Common myeloid progenitor, CD34-positive (primary cell): Measurements from ENCODE around the gene SCCPDH.
A peak's percentile ranks its signal among the peaks of the same experiment; 100 is the strongest.

ENCODE experiments used
- CTCF ChIA-PET: fragments of 350-600 bp; sonication (Branson Sonifier 250); formaldehyde crosslinking; loops from one replicate; lab custom pipeline; 2021; ENCODE audit warnings: antibody characterized with exemption; lab: Charles Lee
- POLR2A ChIA-PET: fragments of 350-600 bp; sonication (Branson Sonifier 250); formaldehyde crosslinking; loops from one replicate; lab custom pipeline; 2021; ENCODE audit warnings: antibody characterized with exemption; lab: Charles Lee
- DNase-seq, 3 donors: peaks; one replicate each; pipeline versions ENCODE4 v3.0.0 to v3.0.0-alpha.2; 2013
- H3K27ac ChIP-seq, 2 experiments: 1 replicate in 1 of 2; 2 replicates in 1 of 2; pipeline ENCODE4 v1.7.0; 2013; ENCODE audit warnings: inconsistent platforms in 2 of 2, low read length in 2 of 2, mild to moderate bottlenecking in 2 of 2, low read depth in 1 of 2, moderate library complexity in 1 of 2; ENCODE audit not compliant: severe bottlenecking in 2 of 2, insufficient read depth in 1 of 2, poor library complexity in 1 of 2
- H3K27me3 ChIP-seq, 5 experiments: replicated peaks in 2 of 5; 1 replicate in 3 of 5; 2 replicates in 2 of 5; pipeline versions ENCODE4 v1.6.1 to v1.7.0; 2013; ENCODE audit warnings: low read length in 4 of 5, mild to moderate bottlenecking in 2 of 5, moderate library complexity in 2 of 5, inconsistent platforms in 1 of 5; ENCODE audit not compliant: insufficient read depth in 5 of 5, control insufficient read depth in 4 of 5
- H3K36me3 ChIP-seq, 4 experiments: 1 replicate in 2 of 4; 2 replicates in 2 of 4; pipeline versions ENCODE4 v1.6.1 to v1.7.0; 2013; ENCODE audit warnings: low read length in 3 of 4, control low read depth in 1 of 4, mild to moderate bottlenecking in 1 of 4; ENCODE audit not compliant: control insufficient read depth in 4 of 4, insufficient read depth in 4 of 4
- H3K4me1 ChIP-seq, 4 experiments: 1 replicate in 3 of 4; 2 replicates in 1 of 4; pipeline versions ENCODE4 v1.6.1 to v1.7.1; 2013; ENCODE audit warnings: low read length in 3 of 4, mild to moderate bottlenecking in 3 of 4, control low read depth in 1 of 4, inconsistent platforms in 1 of 4, moderate library complexity in 1 of 4; ENCODE audit not compliant: control insufficient read depth in 4 of 4, insufficient read depth in 4 of 4; ENCODE audit errors: control extremely low read depth in 1 of 4
- H3K4me3 ChIP-seq, 7 experiments: 1 replicate in 4 of 7; 2 replicates in 3 of 7; pipeline versions ENCODE4 v1.5.1 to v1.7.0; 2013; ENCODE audit warnings: mild to moderate bottlenecking in 7 of 7, low read length in 6 of 7, moderate library complexity in 6 of 7, inconsistent platforms in 2 of 7, low read depth in 2 of 7, control low read depth in 1 of 7; ENCODE audit not compliant: insufficient read depth in 4 of 7, control insufficient read depth in 1 of 7; ENCODE audit errors: extremely low read depth in 1 of 7
- H3K9me3 ChIP-seq, 5 experiments: 1 replicate in 4 of 5; 2 replicates in 1 of 5; pipeline versions ENCODE4 v1.6.1 to v1.7.1; 2013; ENCODE audit warnings: low read length in 4 of 5, mild to moderate bottlenecking in 2 of 5, inconsistent platforms in 1 of 5, low read depth in 1 of 5, moderate library complexity in 1 of 5; ENCODE audit not compliant: control insufficient read depth in 4 of 5, insufficient read depth in 2 of 5; ENCODE audit errors: control extremely low read depth in 1 of 5
- WGBS: methylation state at CpG from one replicate; pipeline ENCODE4 v1.1.5; 2013; ENCODE audit not compliant: insufficient coverage; 5-methylcytosine and 5-hydroxymethylcytosine counted together

The SCCPDH gene

DNA sequence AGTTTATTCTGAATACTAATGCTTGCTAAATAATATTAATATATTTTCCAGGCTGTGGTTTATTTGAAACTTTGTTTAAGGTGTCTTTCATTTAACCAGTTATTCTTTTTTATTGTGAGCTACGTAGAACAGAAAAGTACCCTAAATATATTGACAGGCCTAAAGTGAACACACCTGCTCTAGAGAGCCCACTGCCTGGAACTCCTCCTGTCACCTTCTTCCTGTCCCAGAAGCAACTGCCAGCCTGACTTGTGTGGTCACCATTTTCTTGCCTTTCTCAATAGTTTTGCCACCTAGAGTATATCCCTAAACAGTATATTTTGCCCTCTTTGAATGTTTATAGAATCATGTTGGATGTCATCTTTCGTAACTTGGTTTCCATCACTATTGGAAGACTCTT, 48.5 kb downstream of the SCCPDH start:
- ChIA-PET CTCF (no interaction called here), POLR2A (interaction anchor here (0.6 kb wide), 1 partner anchor 9 kb away, joined by 3 read pairs; no protein-coding TSS in a partner anchor)
- no CpG with 5 or more reads among the region's 2 CpGs for WGBS
- H3K36me3 ChIP-seq = peaks cover 17 to 72% (median 52%) of the 10 kb centered on the region in 4 experiments
- no peak for DNase-seq
- no peaks in the 10 kb centered on the region for H3K4me1 ChIP-seq
- H3K9me3 ChIP-seq = peaks cover 0 to 4% (median 0%) of the 10 kb centered on the region in 5 experiments
- no peak overlapping the region for H3K4me3 ChIP-seq
- no peaks in the 10 kb centered on the region for H3K27me3 ChIP-seq
- H3K27ac ChIP-seq = no peak overlapping the region

DNA sequence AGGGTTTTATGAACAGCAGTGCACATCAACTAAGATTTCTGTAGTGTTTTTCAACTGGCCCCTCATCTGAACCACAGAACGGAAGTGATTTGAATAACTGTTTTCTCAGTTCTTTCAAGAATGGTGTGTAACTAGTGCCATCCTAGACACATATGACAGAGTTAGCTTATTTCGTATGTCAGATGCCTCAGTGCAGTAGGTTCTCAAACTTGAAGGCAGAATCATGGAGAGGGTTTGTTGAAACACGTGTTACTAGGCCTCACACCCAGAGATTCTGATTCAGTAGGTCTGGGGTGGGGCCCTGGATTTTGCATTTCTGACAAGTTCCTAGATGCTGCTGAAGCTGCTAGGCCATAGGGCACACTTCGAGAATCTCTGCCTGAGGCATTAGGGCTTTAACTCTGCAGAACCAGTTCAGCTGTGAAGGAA, 49.0 kb downstream of the SCCPDH start:
- H3K27ac ChIP-seq = no peak overlapping the region
- no peaks in the 10 kb centered on the region for H3K4me1 ChIP-seq
- H3K27me3 ChIP-seq = no peaks in the 10 kb centered on the region
- no peak overlapping the region for H3K4me3 ChIP-seq
- CTCF ChIA-PET = no interaction called here
- WGBS = 98% methylated on average over 4 of the region's 4 CpGs
- no peak for DNase-seq
- peaks cover 0 to 4% (median 0%) of the 10 kb centered on the region in 5 experiments for H3K9me3 ChIP-seq
- POLR2A ChIA-PET = interaction anchor here (0.6 kb wide), 1 partner anchor 9 kb away, joined by 3 read pairs; no protein-coding TSS in a partner anchor
- peaks cover 17 to 69% (median 49%) of the 10 kb centered on the region in 4 experiments for H3K36me3 ChIP-seq

GRCh38 chr1:246775531-246776385, 51.5 kb downstream of the SCCPDH start:
- no peak for DNase-seq
- H3K4me1 ChIP-seq = peaks cover 0 to 18% (median 15%) of the 10 kb centered on the region in 4 experiments
- H3K27me3 ChIP-seq = no peaks in the 10 kb centered on the region
- POLR2A ChIA-PET = no interaction called here
- H3K9me3 ChIP-seq = peaks cover 0 to 4% (median 0%) of the 10 kb centered on the region in 5 experiments
- WGBS = 93% methylated on average over 22 of the region's 23 CpGs
- peaks cover 10 to 69% (median 44%) of the 10 kb centered on the region in 4 experiments for H3K36me3 ChIP-seq
- H3K27ac ChIP-seq = no peak overlapping the region
- CTCF ChIA-PET = interaction anchor here (1.1 kb wide), 1 partner anchor 53 kb away, joined by 3 read pairs; no protein-coding TSS in a partner anchor
- no peak overlapping the region for H3K4me3 ChIP-seq

DNA sequence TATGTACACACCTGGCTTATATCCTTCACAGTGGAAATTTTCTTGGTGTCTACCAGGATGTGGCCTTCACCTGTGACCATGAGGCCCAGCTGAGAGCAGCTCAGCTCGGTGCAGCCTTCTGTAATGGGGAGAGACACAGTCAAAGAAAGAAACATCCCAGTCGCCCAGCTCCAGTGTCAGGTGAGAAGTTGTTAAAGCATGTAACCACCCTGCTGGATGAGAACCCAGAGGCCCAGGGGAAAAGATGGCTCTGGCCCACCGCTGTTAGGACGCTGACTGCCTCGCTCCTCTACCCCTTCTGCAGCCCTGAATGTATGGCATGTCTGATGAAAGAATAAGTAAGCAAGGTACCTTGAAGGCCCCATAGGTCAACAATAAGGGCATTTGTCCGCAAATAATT, 52.7 kb downstream of the SCCPDH start:
- no peak for DNase-seq
- Histone ChIP-seq H3K27ac (no peak overlapping the region), H3K4me3 (no peak overlapping the region), H3K27me3 (no peaks in the 10 kb centered on the region), H3K9me3 (peaks cover 0 to 4% (median 0%) of the 10 kb centered on the region in 5 experiments), H3K4me1 (peaks cover 3 to 30% (median 27%) of the 10 kb centered on the region in 4 experiments), H3K36me3 (peaks cover 10 to 67% (median 41%) of the 10 kb centered on the region in 4 experiments)
- 92% methylated on average over 6 of the region's 6 CpGs for WGBS
- ChIA-PET POLR2A (no interaction called here), CTCF (interaction anchor here (1.1 kb wide), 1 partner anchor 52 kb away, joined by 3 read pairs; no protein-coding TSS in a partner anchor)

GRCh38 chr1:246778663-246779062, 54.5 kb downstream of the SCCPDH start:
- Histone ChIP-seq H3K27me3 (no peaks in the 10 kb centered on the region), H3K4me1 (peaks cover 3 to 46% (median 42%) of the 10 kb centered on the region in 4 experiments), H3K4me3 (no peak overlapping the region), H3K36me3 (peaks cover 4 to 51% (median 30%) of the 10 kb centered on the region in 4 experiments), H3K9me3 (no peaks in the 10 kb centered on the region), H3K27ac (no peak overlapping the region)
- 99% methylated on average over 10 of the region's 10 CpGs for WGBS
- DNase-seq = no peak
- POLR2A ChIA-PET = no interaction called here
- CTCF ChIA-PET = interaction anchor here (0.9 to 2.7 kb wide), 4 partner anchors 12 to 88 kb away, joined by 3 to 11 read pairs (median 3); no protein-coding TSS in a partner anchor

DNA sequence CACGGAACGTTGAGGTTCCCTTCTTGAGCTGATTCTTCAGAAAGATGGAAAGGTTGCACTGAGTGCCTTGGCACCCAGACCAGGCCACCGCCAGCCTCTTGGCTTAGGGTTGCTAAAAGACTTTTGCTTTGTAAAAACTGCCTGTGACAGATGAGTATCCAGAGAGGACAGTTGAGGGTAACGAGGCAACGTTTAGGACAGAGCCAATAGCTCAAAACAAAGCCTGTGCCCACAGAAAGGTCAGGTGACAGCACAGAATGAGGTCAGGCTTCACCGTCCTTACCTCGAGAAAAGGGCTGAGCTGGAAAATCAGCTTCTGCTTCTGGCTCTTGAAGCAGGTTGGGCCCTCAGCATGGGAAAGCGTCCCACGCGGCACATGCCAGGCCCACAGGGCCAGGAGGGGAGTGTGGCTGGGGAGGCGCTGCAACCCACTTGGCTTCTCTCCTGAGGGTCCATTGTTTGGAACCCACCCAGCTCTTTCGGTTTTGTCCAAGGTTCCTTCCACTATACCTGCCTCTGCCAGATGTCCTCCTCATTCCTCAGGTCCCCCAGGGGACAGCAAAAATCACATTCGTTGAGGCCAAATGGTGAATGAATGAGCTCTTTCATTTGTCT, 55.5 kb downstream of the SCCPDH start:
- Histone ChIP-seq H3K27me3 (no peaks in the 10 kb centered on the region), H3K4me3 (no peak overlapping the region), H3K27ac (peak overlapping the region in 1 of 2 experiments; percentile 18), H3K36me3 (peaks cover 2 to 51% (median 26%) of the 10 kb centered on the region in 4 experiments), H3K9me3 (no peaks in the 10 kb centered on the region), H3K4me1 (peaks cover 6 to 56% (median 52%) of the 10 kb centered on the region in 4 experiments)
- no peak for DNase-seq
- ChIA-PET POLR2A (no interaction called here), CTCF (interaction anchor here (0.7 to 2.7 kb wide), 5 partner anchors 13 to 89 kb away, joined by 3 to 11 read pairs (median 3); no protein-coding TSS in a partner anchor)
- 90% methylated on average over 12 of the region's 13 CpGs for WGBS
